ENCODE results near the gene CABLES1. TPM values are rescaled to one million over a fixed set of nuclear protein-coding genes. Genes with fewer than 3 reads are reported as not detected.

CABLES1 gene
- total RNA-seq, 1 experiment from 2014 or later, result 11.8 TPM

DNA sequence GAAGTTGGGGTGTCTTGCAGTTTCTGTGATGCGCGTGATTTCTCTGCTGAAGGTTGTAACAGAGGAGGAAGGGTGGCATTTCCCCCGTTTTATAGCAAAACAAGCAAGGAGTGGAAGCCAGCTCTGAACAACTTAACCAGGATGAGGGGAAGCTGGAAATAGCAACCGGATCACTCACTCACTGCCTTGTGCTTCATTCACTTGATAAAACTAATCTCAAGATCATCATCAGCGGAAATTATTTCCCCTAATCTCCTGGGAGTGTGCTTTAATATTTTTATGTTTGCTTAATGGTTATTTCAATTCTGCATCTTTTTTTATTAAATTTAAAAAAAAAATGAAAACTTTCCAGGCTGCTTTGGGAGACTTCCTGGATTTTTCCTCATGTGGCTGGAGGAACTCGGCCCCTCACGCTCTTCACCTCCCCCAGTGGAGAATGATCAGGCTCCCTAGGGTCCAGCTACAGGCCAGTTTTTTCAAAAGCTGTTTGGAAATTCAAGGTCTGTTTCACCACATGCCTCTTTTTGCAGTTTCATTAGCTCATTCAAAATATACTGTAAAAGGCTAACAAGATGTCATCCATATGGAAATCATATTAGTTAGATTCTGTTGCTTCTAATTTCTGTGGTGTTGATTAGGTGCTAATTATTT, 31.7 kb downstream of the CABLES1 start:
- no peak for DNase-seq
- H3K79me2 ChIP-seq (ENCODE audit: low read depth), result no peaks in the 10 kb centered on the region
- no peaks in the 10 kb centered on the region for H3F3A ChIP-seq (ENCODE audit: insufficient read depth, low read depth)
- H3K36me3 ChIP-seq (ENCODE audit: low read depth), result no peaks in the 10 kb centered on the region
- no peaks in the 10 kb centered on the region for H3K9me2 ChIP-seq (ENCODE audit: insufficient read depth)
- TF ChIP-seq, protein P1, sequence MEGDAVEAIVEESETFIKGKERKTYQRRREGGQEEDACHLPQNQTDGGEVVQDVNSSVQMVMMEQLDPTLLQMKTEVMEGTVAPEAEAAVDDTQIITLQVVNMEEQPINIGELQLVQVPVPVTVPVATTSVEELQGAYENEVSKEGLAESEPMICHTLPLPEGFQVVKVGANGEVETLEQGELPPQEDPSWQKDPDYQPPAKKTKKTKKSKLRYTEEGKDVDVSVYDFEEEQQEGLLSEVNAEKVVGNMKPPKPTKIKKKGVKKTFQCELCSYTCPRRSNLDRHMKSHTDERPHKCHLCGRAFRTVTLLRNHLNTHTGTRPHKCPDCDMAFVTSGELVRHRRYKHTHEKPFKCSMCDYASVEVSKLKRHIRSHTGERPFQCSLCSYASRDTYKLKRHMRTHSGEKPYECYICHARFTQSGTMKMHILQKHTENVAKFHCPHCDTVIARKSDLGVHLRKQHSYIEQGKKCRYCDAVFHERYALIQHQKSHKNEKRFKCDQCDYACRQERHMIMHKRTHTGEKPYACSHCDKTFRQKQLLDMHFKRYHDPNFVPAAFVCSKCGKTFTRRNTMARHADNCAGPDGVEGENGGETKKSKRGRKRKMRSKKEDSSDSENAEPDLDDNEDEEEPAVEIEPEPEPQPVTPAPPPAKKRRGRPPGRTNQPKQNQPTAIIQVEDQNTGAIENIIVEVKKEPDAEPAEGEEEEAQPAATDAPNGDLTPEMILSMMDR (conservative IDR thresholded peaks at IDR 0.05), result no peak
- no peak for TF ChIP-seq EZH2 (IDR thresholded peaks at IDR 0.05; ENCODE audit: low read depth)
- BruUV-seq (replicated peaks), result no TSS peak
- ChIA-PET POLR2A (ENCODE audit: unreplicated experiment) (no interaction called here), CTCF (interaction anchor here (0.6 kb wide), 1 partner anchor 12 kb away, joined by 19 read pairs; no protein-coding TSS in a partner anchor)
- H4K20me1 ChIP-seq (ENCODE audit: insufficient read depth), result no peaks in the 10 kb centered on the region
- no peaks in the 10 kb centered on the region for H3K4me1 ChIP-seq (replicated peaks; ENCODE audit: insufficient read depth)
- no peak overlapping the region for H3K4me3 ChIP-seq
- H3K27me3 ChIP-seq (ENCODE audit: insufficient read depth, low read depth), result no peaks in the 10 kb centered on the region
- no peak overlapping the region for H3K27ac ChIP-seq
- H2AFZ ChIP-seq, result no peak overlapping the region
- intact Hi-C loops (cut with micrococcal nuclease; ENCODE audit: unreplicated experiment), result no loop called here
- H3K4me2 ChIP-seq, result no peak overlapping the region
- H3K9me3 ChIP-seq (ENCODE audit: insufficient read depth, low read depth), result no peaks in the 10 kb centered on the region

DNA sequence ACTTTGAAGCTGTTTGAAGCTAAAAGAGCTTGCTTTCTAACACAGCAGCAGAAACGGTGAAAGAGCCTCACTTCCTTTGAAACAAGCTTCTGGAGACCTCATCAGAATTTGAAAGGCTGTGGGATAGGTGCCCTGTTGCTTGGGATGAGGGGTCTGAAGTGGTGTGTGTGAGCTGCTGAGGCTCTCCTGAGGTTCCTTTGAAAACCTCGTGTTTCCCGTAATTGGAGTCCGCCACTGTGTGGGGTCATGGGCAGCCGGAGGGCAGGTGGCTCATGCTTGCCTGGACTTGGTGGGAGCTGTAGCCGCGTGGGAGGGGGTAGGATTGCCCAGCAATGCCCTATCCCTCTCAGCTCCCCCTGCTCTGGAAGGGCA, 34.4 kb downstream of the CABLES1 start:
- no TSS peak for BruUV-seq (replicated peaks)
- ChIA-PET CTCF (no interaction called here), POLR2A (ENCODE audit: unreplicated experiment) (no interaction called here)
- no peak for DNase-seq
- H3F3A ChIP-seq (ENCODE audit: insufficient read depth, low read depth), result no peaks in the 10 kb centered on the region
- H3K9me3 ChIP-seq (ENCODE audit: insufficient read depth, low read depth), result no peaks in the 10 kb centered on the region
- H3K4me2 ChIP-seq, result no peak overlapping the region
- no peaks in the 10 kb centered on the region for H3K27me3 ChIP-seq (ENCODE audit: insufficient read depth, low read depth)
- no peak overlapping the region for H3K4me3 ChIP-seq
- no peak overlapping the region for H2AFZ ChIP-seq
- H3K79me2 ChIP-seq (ENCODE audit: low read depth), result no peaks in the 10 kb centered on the region
- TF ChIP-seq, protein P1 (conservative IDR thresholded peaks at IDR 0.05), result no peak
- no peak for TF ChIP-seq EZH2 (IDR thresholded peaks at IDR 0.05; ENCODE audit: low read depth)
- no peaks in the 10 kb centered on the region for H3K9me2 ChIP-seq (ENCODE audit: insufficient read depth)
- no peaks in the 10 kb centered on the region for H3K4me1 ChIP-seq (replicated peaks; ENCODE audit: insufficient read depth)
- intact Hi-C loops (cut with micrococcal nuclease; ENCODE audit: unreplicated experiment), result no loop called here
- no peak overlapping the region for H3K27ac ChIP-seq
- no peaks in the 10 kb centered on the region for H4K20me1 ChIP-seq (ENCODE audit: insufficient read depth)
- H3K36me3 ChIP-seq (ENCODE audit: low read depth), result no peaks in the 10 kb centered on the region

DNA sequence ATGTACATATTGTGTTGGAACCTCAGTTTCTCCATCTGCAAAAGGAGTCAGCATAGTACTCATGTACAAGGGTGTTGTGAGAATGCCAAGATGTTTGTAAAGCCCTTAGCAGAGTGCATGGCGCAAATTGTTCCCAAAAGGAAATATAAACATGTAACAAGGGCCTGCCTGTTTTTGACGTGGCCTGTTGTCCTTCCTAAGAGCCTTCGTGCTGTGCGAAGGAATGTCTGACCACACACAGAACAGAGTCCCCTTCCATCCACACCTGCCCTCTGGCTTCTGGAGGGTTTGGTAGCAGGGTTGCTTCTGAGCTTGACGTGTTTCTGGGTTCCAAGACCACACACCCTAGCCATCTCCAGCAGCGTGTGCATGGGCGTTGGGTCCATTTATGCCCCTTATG, 34.9 kb downstream of the CABLES1 start:
- no peak for DNase-seq
- CTCF ChIA-PET, result no interaction called here
- Histone ChIP-seq H3K27ac (no peak overlapping the region), H3F3A (ENCODE audit: insufficient read depth, low read depth) (no peaks in the 10 kb centered on the region), H3K9me2 (ENCODE audit: insufficient read depth) (no peaks in the 10 kb centered on the region), H2AFZ (no peak overlapping the region), H3K4me1 (replicated peaks; ENCODE audit: insufficient read depth) (no peaks in the 10 kb centered on the region), H3K79me2 (ENCODE audit: low read depth) (no peaks in the 10 kb centered on the region), H3K4me2 (no peak overlapping the region), H4K20me1 (ENCODE audit: insufficient read depth) (no peaks in the 10 kb centered on the region), H3K9me3 (ENCODE audit: insufficient read depth, low read depth) (no peaks in the 10 kb centered on the region), H3K4me3 (no peak overlapping the region), H3K27me3 (ENCODE audit: insufficient read depth, low read depth) (no peaks in the 10 kb centered on the region), H3K36me3 (ENCODE audit: low read depth) (no peaks in the 10 kb centered on the region)
- intact Hi-C loops (cut with micrococcal nuclease; ENCODE audit: unreplicated experiment), result no loop called here
- no TSS peak for BruUV-seq (replicated peaks)
- POLR2A ChIA-PET (ENCODE audit: unreplicated experiment), result no interaction called here
- no peak for TF ChIP-seq EZH2 (IDR thresholded peaks at IDR 0.05; ENCODE audit: low read depth)
- TF ChIP-seq, protein P1 (conservative IDR thresholded peaks at IDR 0.05), result no peak
